HK-2 (cell line): ENCODE results near the gene PLXNA3.
"Not testable (repeated sequence)": the region's sequence is repeated elsewhere in the genome, so short reads cannot be mapped to it uniquely, and the experiment has no call there.

Experiments
- DNase-seq: peaks from one replicate; pipeline ENCODE4 v3.0.0-alpha.2; 2018; ENCODE audit not compliant: unreplicated experiment

Gene PLXNA3

DNA sequence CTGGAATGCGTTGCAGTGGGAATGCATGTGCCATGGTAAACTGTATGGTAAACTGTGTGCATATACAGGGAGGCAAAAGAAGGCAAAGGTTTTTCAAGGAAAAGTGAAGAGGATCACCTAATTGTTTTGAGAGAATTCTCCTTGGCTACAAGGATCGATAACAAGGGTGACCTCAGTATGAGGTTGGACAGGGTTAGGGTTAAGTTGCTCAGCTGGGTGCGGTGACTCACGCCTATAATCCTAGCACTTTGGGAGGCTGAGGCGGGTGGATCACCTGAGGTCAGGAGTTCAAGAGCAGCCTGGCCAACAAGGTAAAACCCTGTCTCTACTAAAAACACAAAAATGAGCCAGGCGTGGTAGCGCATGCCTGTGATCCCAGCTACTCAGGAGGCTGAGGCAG is 43.3 kb downstream of the PLXNA3 start:
- not testable (repeated sequence) for DNase-seq

GRCh38 chrX:154502098-154502497 is 44.0 kb downstream of the PLXNA3 start:
- no peak for DNase-seq

DNA sequence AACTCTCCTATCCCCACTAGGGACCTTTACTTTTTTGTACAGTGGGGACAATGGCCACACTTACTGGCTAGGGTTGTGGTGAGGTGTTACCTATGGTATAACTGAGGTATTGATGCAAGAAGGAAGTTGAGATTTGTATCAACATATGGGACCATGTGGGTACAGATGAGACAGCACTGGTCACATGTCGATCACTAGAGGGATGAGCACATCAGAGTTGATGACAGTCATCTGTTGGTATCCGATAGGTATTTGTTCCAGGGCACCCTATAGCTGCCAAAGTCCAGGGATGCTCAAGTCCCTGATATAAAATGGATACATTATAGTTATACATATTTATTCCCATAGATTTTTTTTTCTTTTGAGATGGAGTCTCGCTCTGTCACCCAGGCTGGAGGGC is 44.9 kb downstream of the PLXNA3 start:
- no peak for DNase-seq

DNA sequence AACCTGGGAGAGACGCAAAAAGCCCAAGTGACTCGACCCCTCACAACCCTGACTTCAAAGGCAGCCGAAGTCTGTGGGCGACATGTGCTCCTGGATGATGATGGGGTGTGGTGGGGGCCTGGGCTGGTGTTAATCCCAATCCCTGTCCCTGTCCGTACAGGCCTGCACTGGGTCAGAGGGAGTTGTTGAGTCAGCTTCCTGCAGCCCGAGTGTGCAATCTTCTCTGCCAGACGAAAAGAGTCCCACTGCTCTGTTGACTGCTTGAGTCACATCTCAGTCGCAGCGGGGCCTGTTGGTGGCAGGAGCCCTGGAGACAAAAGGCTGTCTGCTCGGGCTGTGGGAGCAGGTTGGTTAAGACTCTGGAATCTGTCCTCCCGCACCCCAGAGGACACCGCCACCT is 47.7 kb downstream of the PLXNA3 start:
- peak; percentile 57 for DNase-seq

DNA sequence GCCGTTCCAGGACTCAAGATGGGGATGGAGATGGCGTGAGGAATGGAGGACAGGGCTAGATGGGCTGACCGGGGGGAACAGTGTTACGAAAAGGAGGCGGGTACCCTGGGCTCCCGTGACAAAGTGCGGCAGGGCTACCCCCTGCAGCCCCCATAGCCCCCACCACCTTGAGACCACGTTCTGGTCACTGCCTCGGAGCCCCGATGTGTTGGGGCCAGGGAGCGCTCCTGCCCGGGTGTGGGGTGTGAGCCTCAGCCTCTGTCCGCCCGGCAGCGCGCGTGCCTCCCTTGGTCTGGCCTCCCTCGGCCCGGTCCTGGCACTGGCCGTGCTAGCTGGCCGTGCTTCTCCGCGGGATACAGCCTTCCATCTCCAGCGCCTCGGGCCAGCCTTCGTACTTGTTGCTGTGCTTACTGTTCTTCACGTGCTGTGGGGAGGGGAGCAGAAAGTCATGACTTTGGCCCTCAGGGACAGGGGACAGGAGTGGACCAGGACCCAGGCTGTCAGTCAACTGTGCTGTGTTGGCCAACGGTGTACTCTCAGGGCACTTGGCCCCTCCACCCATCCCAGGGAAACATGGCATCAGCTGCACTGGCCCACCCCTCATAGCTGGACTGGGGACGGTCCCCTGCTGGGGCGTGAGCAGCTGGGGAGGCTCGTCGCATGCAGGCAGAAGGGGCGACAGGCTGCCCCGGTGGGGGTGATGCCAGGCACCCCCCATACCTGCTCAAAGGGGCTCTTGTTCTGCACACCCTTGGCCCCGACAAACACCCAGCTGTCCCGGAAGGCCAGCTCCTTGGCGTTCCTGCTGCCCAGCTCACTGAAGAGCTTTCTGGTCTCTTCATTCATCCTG is 48.6 kb downstream of the PLXNA3 start:
- DNase-seq, result no peak

DNA sequence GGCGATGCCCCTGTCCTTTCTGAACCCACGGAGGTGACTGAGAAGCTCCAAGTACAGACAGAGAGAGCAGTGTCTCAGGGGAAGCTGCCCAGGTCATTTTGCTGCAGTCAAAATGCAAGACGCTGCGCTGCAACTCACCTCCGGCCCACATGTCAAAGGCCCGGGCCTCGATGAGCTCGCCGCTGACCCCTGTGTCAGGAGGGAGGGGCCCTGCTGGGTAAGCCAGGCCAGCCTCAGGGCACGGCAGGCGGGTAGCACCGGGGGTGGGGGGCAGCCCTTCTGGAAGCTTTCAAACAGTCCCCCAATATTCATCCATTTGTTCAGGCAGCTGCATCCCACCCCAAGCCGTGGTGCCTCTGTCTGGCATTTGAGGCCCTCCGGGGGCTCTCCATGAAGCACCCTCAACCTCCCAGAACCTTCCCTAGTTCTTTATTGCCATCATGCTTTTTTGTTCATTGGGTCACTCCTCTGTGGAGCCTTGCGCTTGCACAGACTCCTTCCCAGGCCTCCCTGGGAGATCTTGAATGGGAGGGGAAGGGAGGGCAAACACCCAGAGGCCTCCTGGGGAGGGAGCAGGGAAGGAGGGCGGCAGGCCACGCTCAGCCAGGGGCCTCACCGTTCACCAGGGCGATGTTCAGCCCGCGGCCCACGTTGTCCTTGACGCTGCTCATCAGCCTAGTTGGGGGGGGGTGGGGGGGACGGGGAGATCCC is 49.7 kb downstream of the PLXNA3 start:
- DNase-seq, result no peak

- no peak for DNase-seq
Measured at GRCh38 chrX:154508384-154508745, 50.3 kb downstream of the PLXNA3 start.

DNA sequence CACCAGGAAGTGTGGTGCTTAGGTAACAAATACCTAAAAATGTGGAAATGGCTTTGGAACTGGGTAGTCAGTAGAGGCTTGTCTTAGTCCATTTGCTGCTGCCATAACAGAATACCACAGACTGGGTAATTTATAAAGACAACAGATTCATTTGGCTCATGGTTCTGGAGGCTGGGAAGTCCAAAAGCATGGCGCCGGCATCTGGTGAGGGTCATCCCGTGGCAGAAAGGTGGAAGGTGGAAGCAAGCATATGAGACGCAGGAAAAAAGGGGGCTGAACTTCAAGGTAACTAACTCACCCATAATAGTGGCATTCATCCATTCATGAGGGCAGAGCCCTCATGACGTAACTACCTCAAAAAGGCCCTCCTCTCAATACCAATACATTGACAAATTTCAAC is 51.4 kb downstream of the PLXNA3 start:
- DNase-seq, result no peak

- no peak for DNase-seq
Measured at GRCh38 chrX:154511761-154512160, 53.7 kb downstream of the PLXNA3 start.

DNA sequence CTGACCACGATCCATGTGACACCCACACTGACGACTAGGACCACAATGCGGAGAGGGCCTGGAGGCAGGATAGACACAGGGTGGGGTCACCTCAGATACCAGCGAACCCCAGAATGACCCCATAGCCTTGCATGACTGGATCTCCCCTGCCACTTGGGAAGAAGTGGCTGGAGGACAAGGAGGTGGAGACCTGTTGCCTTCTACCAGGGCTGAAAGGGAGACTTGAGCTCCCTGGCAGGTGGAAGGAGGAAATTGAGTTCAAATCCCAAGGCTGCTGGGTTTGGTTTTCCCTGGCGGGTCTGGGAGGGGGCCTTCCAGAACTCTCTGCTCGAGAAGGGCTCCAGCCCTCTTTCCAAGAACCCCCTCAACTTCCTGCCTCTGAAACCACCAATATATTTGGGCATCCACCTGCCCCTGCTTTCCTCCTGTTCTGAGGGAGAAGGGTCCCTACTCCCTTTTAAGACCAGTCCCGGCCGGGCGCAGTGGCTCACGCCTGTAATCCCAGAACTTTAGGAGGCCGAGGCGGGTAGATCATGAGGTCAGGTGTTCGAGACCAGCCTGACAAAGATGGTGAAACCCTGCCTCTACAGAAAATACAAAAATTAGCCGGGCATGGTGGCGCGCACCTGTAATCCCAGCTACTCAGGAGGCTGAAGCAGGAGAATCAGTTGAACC is 54.9 kb downstream of the PLXNA3 start:
- DNase-seq, result no peak

DNA sequence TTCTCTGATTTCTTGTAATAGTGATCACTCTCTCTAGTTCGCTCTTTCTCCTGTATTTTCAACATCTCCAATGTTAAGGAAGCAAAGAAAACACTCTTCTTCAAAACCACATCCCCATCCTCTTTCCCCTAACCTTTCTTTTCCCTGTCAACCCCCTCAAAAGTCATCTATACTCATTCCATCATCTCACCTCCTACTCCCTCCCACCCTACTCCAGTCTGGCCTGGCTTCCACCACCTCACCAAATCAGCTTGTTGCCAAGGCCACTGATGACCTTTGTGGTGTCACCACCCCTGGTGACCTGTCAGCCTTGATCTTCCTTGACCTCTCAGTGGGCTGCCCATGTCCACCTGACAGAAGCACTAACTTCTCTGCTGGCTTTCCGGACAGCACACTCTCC is 55.6 kb downstream of the PLXNA3 start:
- DNase-seq, result no peak

GRCh38 chrX:154515090-154515965 is 57.2 kb downstream of the PLXNA3 start:
- no peak for DNase-seq

- peak; percentile 94 for DNase-seq
Measured at GRCh38 chrX:154515966-154516655, 58.0 kb downstream of the PLXNA3 start, which contains the start of gene FAM3A. Gene FAM3A, minus strand, starts transcription at chrX:154516232. Its CDS starts 460 bp downstream, at chrX:154515772.

- no peak for DNase-seq
Measured at GRCh38 chrX:154516656-154517100, 58.6 kb downstream of the PLXNA3 start.

DNA sequence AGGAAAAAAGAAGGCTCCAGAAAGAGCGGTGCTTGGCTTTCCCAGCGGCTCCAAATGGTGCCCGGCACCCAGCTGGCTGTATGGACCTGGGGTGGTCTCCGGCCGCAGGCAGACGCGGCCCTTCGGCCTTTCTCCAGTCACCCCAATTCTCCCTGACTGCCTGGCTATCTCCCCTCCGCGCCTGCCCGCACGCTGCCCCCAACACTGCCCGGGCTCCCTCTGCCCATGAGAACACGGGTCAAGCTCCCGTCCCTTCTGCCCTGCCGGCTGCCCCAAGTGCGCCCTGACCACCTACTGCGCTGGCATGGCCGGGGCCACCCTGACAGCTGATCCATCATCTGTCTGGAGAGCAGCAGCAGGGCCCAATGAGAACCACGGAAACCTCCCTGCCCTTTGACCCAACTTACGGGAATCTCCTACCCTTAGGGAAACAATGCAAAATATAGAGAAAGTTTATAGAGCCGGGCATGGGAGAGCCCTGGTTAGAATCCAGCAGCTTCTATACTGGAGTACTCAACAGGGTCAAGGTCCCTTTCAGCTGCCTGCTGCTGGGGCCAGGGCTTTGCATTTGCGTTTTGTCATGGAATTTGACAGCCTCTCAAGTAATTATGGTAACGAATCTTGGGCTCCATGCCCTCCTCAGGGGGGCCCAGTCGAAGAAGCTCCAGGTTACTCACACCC is 59.2 kb downstream of the PLXNA3 start:
- no peak for DNase-seq

- no peak for DNase-seq
Measured at GRCh38 chrX:154519389-154519788, 61.3 kb downstream of the PLXNA3 start.

DNA sequence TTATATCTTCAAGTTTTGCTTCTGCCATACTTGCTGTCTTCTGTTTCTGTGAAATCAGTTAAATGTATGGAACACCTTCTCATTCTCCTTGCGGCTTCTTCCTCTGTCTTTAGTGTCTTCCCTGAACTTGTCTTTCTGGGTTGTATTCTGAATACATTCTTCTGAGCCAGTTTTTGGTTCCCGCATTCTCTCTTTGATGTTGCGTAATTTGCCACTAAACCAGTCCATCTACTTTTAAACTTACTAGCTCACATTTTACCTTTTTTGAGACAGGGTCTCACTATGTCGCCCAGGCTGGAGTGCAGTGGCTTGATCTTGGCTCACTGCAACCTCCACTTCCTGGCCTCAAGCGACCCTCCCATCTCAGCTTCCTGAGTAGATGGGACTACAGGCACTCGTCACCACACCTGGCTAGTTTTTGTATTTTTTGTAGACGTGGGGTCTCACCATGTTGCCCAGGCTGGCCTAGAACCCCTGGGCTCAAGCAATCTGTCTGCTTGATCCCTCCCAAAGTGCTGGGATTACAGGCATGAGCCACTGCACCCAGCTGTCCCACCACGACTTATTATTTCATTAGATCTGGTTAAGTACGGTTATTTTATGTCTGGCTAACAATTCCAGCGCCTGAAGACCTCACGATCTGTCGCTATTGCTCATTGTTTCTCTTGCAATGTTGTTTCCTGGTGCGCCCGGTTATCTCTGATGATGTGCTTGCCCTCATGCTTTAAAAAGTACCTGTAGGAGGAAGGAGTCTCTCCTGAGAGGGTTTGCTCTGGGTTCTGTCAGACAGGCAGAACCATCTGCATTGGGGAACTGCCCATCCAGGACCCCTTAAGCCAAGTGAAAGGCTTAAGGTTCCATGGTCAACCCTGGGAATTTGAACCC is 67.8 kb downstream of the PLXNA3 start:
- DNase-seq, result no peak

GRCh38 chrX:154526901-154527675 is 69.0 kb downstream of the PLXNA3 start:
- peak; percentile 72 for DNase-seq
